ENCODE measurements around the gene STX1A.
"Not testable (repeated sequence)": the region's sequence is repeated elsewhere in the genome, so short reads cannot be mapped to it uniquely, and the experiment has no call there.

Gene STX1A

GRCh38 chr7:73679709-73680108, 39.8 kb downstream of the STX1A start:
- TF ChIP-seq CTCF (IDR thresholded peaks at IDR 0.05; ENCODE audit: extremely low read depth, missing control alignments) = no peak
- no peak for DNase-seq (ENCODE audit: low spot score)

DNA sequence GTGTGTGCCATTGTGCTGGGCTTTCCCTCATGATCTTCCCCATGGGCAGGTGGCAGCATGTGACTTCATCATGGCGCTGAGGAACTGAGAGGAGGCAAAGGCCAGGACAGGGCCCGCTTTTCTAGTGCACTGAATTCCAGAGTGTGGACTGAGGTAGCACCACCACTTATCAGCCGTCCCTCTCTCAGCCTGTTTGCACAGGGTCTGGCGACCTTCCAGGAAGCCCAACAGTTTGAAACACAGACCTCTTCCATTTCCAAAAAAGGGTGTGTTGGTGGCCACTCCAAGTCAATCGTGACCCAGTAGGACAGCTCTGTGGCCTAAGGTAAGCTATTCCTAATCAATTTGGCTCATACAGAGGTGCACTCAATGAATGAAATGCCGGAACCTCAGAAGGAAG, 40.6 kb downstream of the STX1A start:
- DNase-seq (ENCODE audit: low spot score) = no peak
- no peak for TF ChIP-seq CTCF (IDR thresholded peaks at IDR 0.05; ENCODE audit: extremely low read depth, missing control alignments)

- DNase-seq (ENCODE audit: low spot score) = not testable (repeated sequence)
These were observed 43.4 kb downstream of the STX1A start for GRCh38 chr7:73676062-73676461.

GRCh38 chr7:73674468-73675124, 44.9 kb downstream of the STX1A start:
- no peak for TF ChIP-seq CTCF (IDR thresholded peaks at IDR 0.05; ENCODE audit: extremely low read depth, missing control alignments)
- no peak for DNase-seq (ENCODE audit: low spot score)

DNA sequence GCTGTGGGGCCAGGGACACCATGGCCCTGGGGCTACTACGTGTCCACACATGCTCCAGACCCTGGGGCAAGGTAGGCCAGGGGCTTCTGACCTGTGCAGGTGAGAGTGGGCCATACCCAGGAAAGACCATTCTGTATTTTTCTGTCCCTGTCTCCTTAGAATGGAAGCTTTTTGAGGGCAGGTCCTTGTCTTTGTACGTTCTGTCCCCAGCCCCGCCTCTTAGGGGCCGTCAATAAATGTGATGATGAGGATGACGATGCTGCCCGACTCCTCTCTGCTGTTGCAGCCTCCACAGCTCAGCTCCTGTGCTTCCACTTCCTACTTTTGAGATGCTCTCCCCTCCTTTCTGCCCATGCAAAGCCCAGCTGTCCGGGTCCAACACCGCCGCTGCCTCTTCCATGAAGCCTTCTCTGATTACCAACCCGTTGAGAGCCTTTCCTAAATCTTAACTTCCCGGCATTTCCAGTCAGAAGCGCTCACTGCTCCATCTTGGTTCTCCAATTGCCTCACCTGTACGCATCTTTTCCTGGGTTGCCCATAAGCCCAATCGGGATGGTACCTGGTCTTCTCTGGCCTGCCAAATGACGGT, 47.5 kb downstream of the STX1A start:
- no peak for DNase-seq (ENCODE audit: low spot score)
- no peak for TF ChIP-seq CTCF (IDR thresholded peaks at IDR 0.05; ENCODE audit: extremely low read depth, missing control alignments)

- DNase-seq (ENCODE audit: low spot score) = no peak
- TF ChIP-seq CTCF (IDR thresholded peaks at IDR 0.05; ENCODE audit: extremely low read depth, missing control alignments) = no peak
These were observed 48.2 kb downstream of the STX1A start for GRCh38 chr7:73671322-73671661.

DNA sequence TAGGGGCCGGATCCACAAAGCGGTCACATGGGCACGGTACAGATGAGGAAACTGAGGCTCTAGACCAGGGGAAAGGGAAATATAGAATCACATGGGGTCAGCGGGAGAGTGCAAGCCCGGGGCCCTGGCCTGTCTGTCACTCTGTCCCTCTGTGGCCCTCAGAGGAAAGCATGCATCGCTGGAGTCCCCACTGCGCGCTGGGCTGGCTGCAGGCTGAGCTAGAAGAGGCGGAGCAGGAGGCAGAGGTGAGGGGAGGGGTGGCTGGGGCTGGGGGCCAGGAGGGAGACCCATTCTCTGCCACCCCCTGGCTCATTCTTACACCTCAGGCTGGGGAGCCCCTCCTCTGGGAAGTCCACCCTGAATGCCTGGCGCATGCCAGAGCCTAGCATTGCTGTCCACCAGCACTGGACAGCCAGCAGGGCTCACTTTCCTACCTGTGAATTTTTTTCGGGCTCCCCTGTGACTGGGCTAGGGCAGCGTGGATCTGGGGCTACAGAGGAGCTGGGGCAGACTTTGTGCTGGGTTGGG, 49.5 kb downstream of the STX1A start:
- no peak for TF ChIP-seq CTCF (IDR thresholded peaks at IDR 0.05; ENCODE audit: extremely low read depth, missing control alignments)
- DNase-seq (ENCODE audit: low spot score) = no peak

DNA sequence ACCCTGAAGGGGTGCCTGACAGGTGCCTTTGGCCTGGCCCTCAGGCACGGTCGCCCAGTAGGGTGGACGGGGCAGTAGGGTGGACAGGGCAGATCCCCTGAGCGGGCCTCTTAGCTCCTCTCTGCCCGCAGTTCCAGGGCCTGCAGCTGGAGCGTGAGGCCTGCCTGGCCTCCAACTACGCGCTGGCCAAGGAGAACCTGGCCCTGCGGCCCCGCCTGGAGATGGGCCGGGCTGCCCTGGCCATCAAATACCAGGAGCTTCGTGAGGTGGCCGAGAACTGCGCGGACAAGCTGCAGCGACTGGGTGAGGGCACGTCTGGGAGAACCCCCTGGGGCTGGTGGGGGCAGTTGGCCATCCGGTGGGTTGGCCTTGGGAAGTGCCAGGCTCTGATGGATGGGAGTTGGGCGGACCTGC, 50.2 kb downstream of the STX1A start:
- DNase-seq (ENCODE audit: low spot score) = peak; percentile 24
- TF ChIP-seq CTCF (IDR thresholded peaks at IDR 0.05; ENCODE audit: extremely low read depth, missing control alignments) = no peak
